Skeletal muscle tissue (tissue), 4 donors: ENCODE measurements around the gene IHH. TPM values are rescaled to one million over a fixed set of nuclear protein-coding genes. Genes with fewer than 3 reads are reported as not detected.

Experiments used
- H3K27ac ChIP-seq: one replicate; pipeline ENCODE4 v1.7.0; 2013; ENCODE audit warnings: mild to moderate bottlenecking, low read depth, low read length, inconsistent platforms
- H3K27me3 ChIP-seq, 3 donors: one replicate each; pipeline ENCODE4 v1.7.0; 2013; ENCODE audit warnings: low read length in 3 of 3; ENCODE audit not compliant: control insufficient read depth in 3 of 3, insufficient read depth in 3 of 3
- H3K36me3 ChIP-seq, 3 donors: one replicate each; pipeline ENCODE4 v1.7.0; 2013; ENCODE audit warnings: low read length in 3 of 3; ENCODE audit not compliant: control insufficient read depth in 3 of 3, insufficient read depth in 3 of 3
- H3K4me1 ChIP-seq, 3 donors: one replicate each; pipeline ENCODE4 v1.7.0; 2013; ENCODE audit warnings: low read length in 3 of 3, mild to moderate bottlenecking in 3 of 3; ENCODE audit not compliant: control insufficient read depth in 3 of 3, insufficient read depth in 3 of 3
- H3K4me3 ChIP-seq, 3 donors: one replicate each; pipeline ENCODE4 v1.7.0; 2013; ENCODE audit warnings: low read length in 3 of 3
- H3K9ac ChIP-seq, 3 donors: one replicate each; pipeline ENCODE4 v1.7.0; 2013; ENCODE audit warnings: low read length in 3 of 3, mild to moderate bottlenecking in 3 of 3, moderate library complexity in 2 of 3, low read depth in 1 of 3
- H3K9me3 ChIP-seq, 3 donors: one replicate each; pipeline ENCODE4 v1.7.0; 2013; ENCODE audit warnings: low read length in 3 of 3; ENCODE audit not compliant: control insufficient read depth in 3 of 3
- total RNA-seq: library from RNA; depleted of rRNA; stranded (reverse); fragments of >200 nt; gene quantifications from one replicate; pipeline ENCODE4 v1.2.3, GENCODE V29; 2014
- donor health status: Osteomylitis.

IHH gene
- total RNA-seq, 1 donor from 2014 or later, result not detected

- Histone ChIP-seq H3K4me1 (no peaks in the 10 kb centered on the region), H3K36me3 (no peaks in the 10 kb centered on the region), H3K27ac (no peak overlapping the region), H3K4me3 (no peak overlapping the region), H3K9ac (no peak overlapping the region), H3K9me3 (no peaks in the 10 kb centered on the region), H3K27me3 (no peaks in the 10 kb centered on the region)
These were observed 28.6 kb upstream of the IHH start for GRCh38 chr2:219089330-219089729.

GRCh38 chr2:219087848-219088247 is 27.1 kb upstream of the IHH start:
- Histone ChIP-seq H3K9me3 (no peaks in the 10 kb centered on the region), H3K27me3 (no peaks in the 10 kb centered on the region), H3K36me3 (no peaks in the 10 kb centered on the region), H3K4me3 (no peak overlapping the region), H3K27ac (no peak overlapping the region), H3K4me1 (no peaks in the 10 kb centered on the region), H3K9ac (no peak overlapping the region)

GRCh38 chr2:219087361-219087760 is 26.6 kb upstream of the IHH start:
- Histone ChIP-seq H3K9ac (no peak overlapping the region), H3K4me1 (peaks cover 0 to 4% (median 0%) of the 10 kb centered on the region in 3 donors), H3K36me3 (no peaks in the 10 kb centered on the region), H3K27me3 (no peaks in the 10 kb centered on the region), H3K9me3 (no peaks in the 10 kb centered on the region), H3K4me3 (no peak overlapping the region), H3K27ac (no peak overlapping the region)

- no peak overlapping the region for H3K27ac ChIP-seq
- no peak overlapping the region for H3K9ac ChIP-seq
- H3K4me1 ChIP-seq, result peaks cover 0 to 4% (median 2%) of the 10 kb centered on the region in 3 donors
- no peaks in the 10 kb centered on the region for H3K9me3 ChIP-seq
- no peaks in the 10 kb centered on the region for H3K27me3 ChIP-seq
- H3K36me3 ChIP-seq, result no peaks in the 10 kb centered on the region
- H3K4me3 ChIP-seq, result no peak overlapping the region
These were observed 25.5 kb upstream of the IHH start for GRCh38 chr2:219086196-219086595.

- H3K27ac ChIP-seq, result no peak overlapping the region
- H3K9ac ChIP-seq, result no peak overlapping the region
- no peak overlapping the region for H3K4me3 ChIP-seq
- H3K36me3 ChIP-seq, result no peaks in the 10 kb centered on the region
- no peaks in the 10 kb centered on the region for H3K9me3 ChIP-seq
- H3K4me1 ChIP-seq, result peaks cover 0 to 4% (median 2%) of the 10 kb centered on the region in 3 donors
- no peaks in the 10 kb centered on the region for H3K27me3 ChIP-seq
These were observed 24.1 kb upstream of the IHH start for GRCh38 chr2:219084791-219085190.

- H3K4me1 ChIP-seq, result peaks cover 0 to 4% (median 2%) of the 10 kb centered on the region in 3 donors
- H3K36me3 ChIP-seq, result peaks cover 0 to 2% (median 2%) of the 10 kb centered on the region in 3 donors
- no peak overlapping the region for H3K27ac ChIP-seq
- no peaks in the 10 kb centered on the region for H3K9me3 ChIP-seq
- H3K4me3 ChIP-seq, result no peak overlapping the region
- H3K9ac ChIP-seq, result no peak overlapping the region
- H3K27me3 ChIP-seq, result no peaks in the 10 kb centered on the region
These were observed 21.7 kb upstream of the IHH start for GRCh38 chr2:219082332-219082958.

GRCh38 chr2:219081701-219082331 is 21.1 kb upstream of the IHH start:
- Histone ChIP-seq H3K4me3 (no peak overlapping the region), H3K9me3 (no peaks in the 10 kb centered on the region), H3K27ac (no peak overlapping the region), H3K4me1 (peaks cover 0 to 4% (median 2%) of the 10 kb centered on the region in 3 donors), H3K27me3 (no peaks in the 10 kb centered on the region), H3K9ac (no peak overlapping the region), H3K36me3 (peaks cover 4 to 8% (median 6%) of the 10 kb centered on the region in 3 donors)

- no peak overlapping the region for H3K9ac ChIP-seq
- no peaks in the 10 kb centered on the region for H3K9me3 ChIP-seq
- H3K36me3 ChIP-seq, result peaks cover 10% of the 10 kb centered on the region in 3 donors
- no peaks in the 10 kb centered on the region for H3K27me3 ChIP-seq
- no peak overlapping the region for H3K4me3 ChIP-seq
- peaks cover 0 to 4% (median 2%) of the 10 kb centered on the region in 3 donors for H3K4me1 ChIP-seq
- no peak overlapping the region for H3K27ac ChIP-seq
These were observed 20.4 kb upstream of the IHH start for GRCh38 chr2:219081096-219081495.

GRCh38 chr2:219079417-219079816 is 18.7 kb upstream of the IHH start:
- no peaks in the 10 kb centered on the region for H3K9me3 ChIP-seq
- H3K36me3 ChIP-seq, result peaks cover 14 to 15% (median 15%) of the 10 kb centered on the region in 3 donors
- H3K4me1 ChIP-seq, result peaks cover 0 to 4% (median 2%) of the 10 kb centered on the region in 3 donors
- H3K9ac ChIP-seq, result no peak overlapping the region
- no peaks in the 10 kb centered on the region for H3K27me3 ChIP-seq
- H3K27ac ChIP-seq, result no peak overlapping the region
- H3K4me3 ChIP-seq, result no peak overlapping the region

GRCh38 chr2:219078951-219079350 is 18.2 kb upstream of the IHH start:
- peaks cover 0 to 4% (median 2%) of the 10 kb centered on the region in 3 donors for H3K4me1 ChIP-seq
- no peaks in the 10 kb centered on the region for H3K27me3 ChIP-seq
- H3K4me3 ChIP-seq, result no peak overlapping the region
- no peak overlapping the region for H3K27ac ChIP-seq
- H3K36me3 ChIP-seq, result peaks cover 14 to 17% (median 15%) of the 10 kb centered on the region in 3 donors
- H3K9me3 ChIP-seq, result no peaks in the 10 kb centered on the region
- H3K9ac ChIP-seq, result no peak overlapping the region
